GM21515 (cell line): ENCODE measurements around the gene ENTR1.

Source experiments
- ATAC-seq: cut with Tn5 transposase; IDR thresholded peaks from one replicate; pipeline ENCODE4 v1.9.1; 2021; ENCODE audit not compliant: unreplicated experiment

The ENTR1 gene

DNA sequence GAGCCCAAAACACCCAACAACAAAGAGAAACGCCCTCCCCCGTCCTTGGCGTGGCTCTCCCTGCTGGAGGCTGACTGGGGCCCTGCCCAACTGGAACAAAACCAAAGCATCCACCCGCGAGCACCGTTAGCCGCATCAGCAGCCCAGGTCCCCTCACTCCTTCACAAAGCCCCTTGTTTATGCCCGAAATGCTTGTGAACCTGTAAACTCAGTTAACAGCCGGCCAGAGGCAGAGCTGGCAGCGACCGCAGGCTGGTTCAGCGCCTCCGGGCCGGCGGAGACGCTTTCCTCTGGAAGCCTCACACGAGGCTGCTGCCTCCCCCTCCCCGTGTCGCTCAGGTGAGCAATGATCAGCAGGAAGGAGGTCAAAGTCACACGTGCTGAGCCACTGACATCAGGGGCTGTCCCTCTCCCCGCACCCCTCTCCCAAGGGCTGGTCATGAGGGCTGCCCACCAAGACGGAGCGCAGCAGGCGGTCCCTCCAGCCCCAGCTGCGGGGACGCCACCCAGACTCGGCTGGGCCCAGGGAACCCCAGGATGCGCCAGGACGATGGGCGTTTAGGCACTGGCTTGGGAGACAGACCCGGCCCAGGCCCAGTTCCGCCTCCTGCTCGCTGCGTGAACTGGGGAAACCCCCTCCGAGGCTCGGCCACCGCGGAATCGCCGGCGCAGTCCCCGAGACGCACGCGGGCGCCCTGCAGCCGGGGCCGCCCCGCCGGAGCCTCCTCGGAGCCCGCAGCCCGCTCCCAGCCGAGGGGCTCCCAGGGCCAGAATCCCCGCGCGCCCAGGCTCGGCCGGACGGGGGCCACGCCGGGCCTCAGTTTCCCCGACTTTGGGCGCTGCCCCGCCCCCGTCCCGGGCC, 11.0 kb downstream of the ENTR1 start:
- ATAC-seq, result peak; percentile 26

- no peak for ATAC-seq
These were observed 12.1 kb downstream of the ENTR1 start for GRCh38 chr9:136398286-136398685.

DNA sequence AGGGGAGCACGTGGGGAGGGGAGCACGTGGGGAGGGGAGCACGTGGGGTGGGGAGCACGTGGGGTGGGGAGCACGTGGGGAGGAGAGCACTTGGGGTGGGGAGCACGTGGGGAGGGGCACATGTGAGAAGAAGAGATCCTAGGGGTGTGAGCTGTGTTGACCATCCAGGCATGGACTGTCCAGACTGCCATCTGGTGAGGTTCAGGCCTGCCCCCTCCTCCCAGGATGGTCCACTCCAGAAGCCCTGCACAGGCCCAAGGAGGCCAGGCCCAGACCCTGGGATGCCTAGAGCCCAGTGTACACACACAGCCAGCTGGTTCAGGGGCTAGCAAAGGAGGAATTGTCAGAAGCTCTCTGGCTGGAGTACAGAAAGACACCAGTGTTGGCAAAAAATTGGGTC, 12.8 kb downstream of the ENTR1 start:
- no peak for ATAC-seq

GRCh38 chr9:136396219-136396515, 14.2 kb downstream of the ENTR1 start:
- no peak for ATAC-seq

DNA sequence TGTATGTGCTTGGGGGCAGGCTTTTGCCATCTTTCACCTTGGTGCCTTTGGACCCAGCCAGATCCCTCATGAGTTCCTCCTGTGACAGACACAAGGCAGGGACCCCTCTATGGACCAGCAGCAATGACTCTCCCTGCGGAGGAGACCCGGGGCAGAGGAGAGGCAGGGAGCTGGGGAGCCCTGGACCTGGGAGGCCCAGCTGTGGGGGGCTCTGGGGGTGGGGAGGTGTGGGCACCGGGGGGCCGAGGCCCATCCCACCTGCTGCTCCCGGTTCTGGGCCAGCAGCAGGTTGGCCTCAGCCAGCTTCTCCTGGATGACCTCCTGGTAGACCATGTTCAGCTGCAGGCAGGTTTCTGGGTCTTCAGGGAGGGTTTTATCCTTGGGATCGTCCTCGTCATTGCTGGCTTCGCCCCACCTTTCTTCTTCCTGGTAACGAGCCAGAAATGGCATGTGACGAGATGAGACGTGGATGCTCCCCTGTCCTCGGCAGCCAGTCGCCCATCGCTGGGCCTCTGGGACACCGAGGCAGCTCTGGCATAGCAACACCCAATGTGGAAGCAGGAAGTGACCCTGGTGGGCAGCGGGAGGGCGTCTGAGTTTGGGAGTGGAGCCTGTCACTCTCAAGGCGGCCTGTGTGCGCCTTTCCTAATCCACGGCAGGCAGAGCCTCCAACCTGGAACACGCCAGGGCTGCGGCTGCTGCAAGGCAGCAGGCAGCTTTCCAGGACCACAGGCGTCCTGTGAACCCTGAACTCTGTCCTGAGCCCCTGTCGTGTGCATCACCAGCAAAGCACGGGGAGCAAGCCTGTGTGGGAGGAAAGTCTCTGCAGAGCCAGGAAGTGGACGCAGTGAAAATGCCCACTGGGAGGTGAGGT, 14.8 kb downstream of the ENTR1 start:
- ATAC-seq, result no peak

- no peak for ATAC-seq
These were observed 15.4 kb downstream of the ENTR1 start for GRCh38 chr9:136395020-136395340.

GRCh38 chr9:136394312-136395019, 15.9 kb downstream of the ENTR1 start:
- no peak for ATAC-seq

GRCh38 chr9:136393531-136393930, 16.9 kb downstream of the ENTR1 start:
- ATAC-seq, result no peak

GRCh38 chr9:136392538-136393449, 17.6 kb downstream of the ENTR1 start:
- ATAC-seq, result no peak

DNA sequence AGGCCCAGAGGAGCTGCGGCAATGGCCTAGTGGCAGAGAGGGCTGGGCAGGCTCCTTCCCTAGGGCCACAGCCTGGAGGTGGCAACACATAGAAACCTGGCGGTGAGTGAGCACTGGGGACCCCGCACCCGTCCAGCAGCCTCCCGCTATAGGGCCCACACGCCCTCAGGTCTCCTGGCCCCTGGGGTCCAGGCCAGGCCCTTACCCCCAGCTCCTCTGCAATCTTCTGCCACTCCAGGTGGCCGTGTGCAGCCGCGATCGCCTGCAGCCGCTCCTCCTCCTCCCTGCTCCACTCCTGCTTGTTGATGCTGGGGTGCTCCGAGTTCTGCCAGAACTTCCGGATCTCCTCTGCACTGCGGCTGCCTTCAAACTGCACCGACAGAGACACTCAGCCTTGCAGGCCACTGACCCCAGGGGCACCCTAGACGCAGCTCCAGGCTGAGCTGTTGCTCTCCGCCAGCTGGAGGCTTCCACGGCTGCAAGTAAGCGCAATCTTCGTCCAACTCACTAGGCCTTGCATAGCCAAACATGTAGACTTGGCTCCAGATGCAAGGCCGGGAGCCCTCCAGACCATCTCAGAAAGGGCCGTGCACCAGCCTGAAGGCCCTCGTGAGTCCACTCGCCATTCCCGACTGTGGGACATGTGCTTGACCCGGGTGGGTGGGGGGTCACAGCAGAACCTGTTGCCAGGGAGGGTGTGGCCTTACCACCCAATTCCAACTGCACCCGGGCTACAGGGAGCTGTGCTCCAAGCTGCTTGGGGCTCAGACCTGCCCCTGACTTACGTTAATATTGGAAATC, 18.5 kb downstream of the ENTR1 start:
- no peak for ATAC-seq

- no peak for ATAC-seq
These were observed 21.0 kb downstream of the ENTR1 start for GRCh38 chr9:136389396-136389795.

GRCh38 chr9:136387217-136387616, 23.2 kb downstream of the ENTR1 start:
- ATAC-seq, result no peak

GRCh38 chr9:136386018-136386417, 24.4 kb downstream of the ENTR1 start:
- ATAC-seq, result no peak

DNA sequence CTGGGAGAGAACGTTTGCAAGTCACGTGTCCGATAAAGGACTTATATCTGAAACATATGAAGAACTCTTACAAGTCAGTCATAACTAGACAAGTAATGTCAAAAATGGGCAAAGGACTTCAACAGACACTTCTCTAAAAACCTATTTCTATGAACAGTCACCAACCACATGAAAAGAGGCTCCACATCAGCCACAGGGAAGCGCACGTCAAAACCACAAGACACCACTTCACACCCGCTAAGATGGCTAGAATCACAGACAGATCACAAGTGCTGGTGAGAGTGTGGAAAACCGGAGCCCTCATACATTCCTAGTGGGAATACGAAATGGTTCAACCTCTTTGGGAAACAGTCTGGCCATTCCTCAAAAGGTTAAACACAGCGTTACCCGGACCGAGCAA, 25.4 kb downstream of the ENTR1 start:
- no peak for ATAC-seq

DNA sequence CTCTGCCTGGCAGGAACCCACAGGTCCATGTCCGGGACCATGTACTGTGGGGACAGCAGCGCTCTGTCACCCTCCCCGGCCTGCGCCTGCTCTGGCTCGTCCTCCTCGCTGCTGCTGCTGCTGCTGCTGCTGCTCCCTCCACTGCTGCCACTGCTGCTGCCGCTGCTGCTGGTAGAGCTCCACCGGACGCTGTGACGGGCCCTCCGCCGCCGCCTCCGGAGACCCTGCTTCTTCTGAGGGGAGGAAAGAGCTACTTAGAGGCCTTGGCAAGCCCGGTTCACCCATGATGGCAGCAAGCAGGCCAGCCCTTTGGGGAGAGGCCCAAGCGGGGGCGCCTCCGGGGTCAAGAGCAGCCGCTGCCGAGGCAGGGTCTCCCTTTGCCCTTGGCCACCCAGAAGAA, 27.0 kb downstream of the ENTR1 start:
- ATAC-seq, result no peak

- no peak for ATAC-seq
These were observed 28.4 kb downstream of the ENTR1 start for GRCh38 chr9:136381966-136382513.

- no peak for ATAC-seq
These were observed 29.1 kb downstream of the ENTR1 start for GRCh38 chr9:136381311-136381710.

GRCh38 chr9:136380381-136380780, 30.0 kb downstream of the ENTR1 start:
- ATAC-seq, result no peak

DNA sequence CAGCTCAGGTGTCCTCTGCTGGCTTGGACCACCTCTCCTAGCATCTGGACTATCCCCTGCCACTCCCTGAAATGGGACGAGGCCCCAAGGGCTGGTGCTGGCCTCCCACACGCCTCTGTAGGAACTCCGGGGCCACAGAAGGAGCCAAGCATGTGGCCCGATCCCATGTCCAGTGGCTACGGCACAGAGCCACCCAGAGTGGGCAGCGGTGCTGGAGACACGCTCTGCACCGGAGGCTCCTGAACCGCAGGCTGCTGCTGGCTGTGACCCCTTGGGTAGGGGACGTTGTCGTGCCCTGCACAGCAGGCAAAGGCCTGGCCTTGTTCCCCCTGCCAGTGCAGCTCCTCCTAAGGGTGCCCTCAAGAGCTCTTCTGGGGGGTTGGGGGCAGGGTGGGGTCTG, 30.5 kb downstream of the ENTR1 start:
- ATAC-seq, result no peak

GRCh38 chr9:136379401-136379800, 31.0 kb downstream of the ENTR1 start:
- ATAC-seq, result no peak
